H9 (cell line): ENCODE data around the gene ARHGAP15. TPM values are rescaled to one million over a fixed set of nuclear protein-coding genes. Genes with fewer than 3 reads are reported as not detected.

ENCODE experiments used
- DNase-seq: peaks from one replicate; pipeline ENCODE4 v3.0.0-alpha.2; 2017
- H2AFZ ChIP-seq: one replicate; pipeline ENCODE4 v1.6.1; 2013; ENCODE audit warnings: mild to moderate bottlenecking, low read length, control low read depth, moderate library complexity
- H2AK5ac ChIP-seq: 2 replicates; pipeline ENCODE4 v1.6.1; 2013; ENCODE audit warnings: low read length, control low read depth, mixed read lengths; ENCODE audit not compliant: insufficient read length
- H2BK120ac ChIP-seq: one replicate; pipeline ENCODE4 v1.6.1; 2013; ENCODE audit warnings: low read depth, mild to moderate bottlenecking, low read length, control low read depth, inconsistent platforms; ENCODE audit not compliant: poor library complexity, severe bottlenecking
- H2BK12ac ChIP-seq: 2 replicates; pipeline ENCODE4 v1.6.1; 2013; ENCODE audit warnings: low read length, control low read depth, mixed read lengths, low read depth; ENCODE audit not compliant: insufficient read length
- H2BK15ac ChIP-seq: 2 replicates; pipeline ENCODE4 v1.6.1; 2013; ENCODE audit warnings: low read depth, low read length, control low read depth
- H2BK20ac ChIP-seq: one replicate; pipeline ENCODE4 v1.6.1; 2013; ENCODE audit warnings: low read depth, mild to moderate bottlenecking, low read length, control low read depth, inconsistent platforms; ENCODE audit not compliant: poor library complexity, severe bottlenecking
- H2BK5ac ChIP-seq: 2 replicates; pipeline ENCODE4 v1.6.1; 2013; ENCODE audit warnings: low read length, control low read depth, mixed read lengths; ENCODE audit not compliant: insufficient read length
- H3K14ac ChIP-seq: 2 replicates; pipeline ENCODE4 v1.6.1; 2013; ENCODE audit warnings: low read length, control low read depth; ENCODE audit not compliant: insufficient read depth
- H3K18ac ChIP-seq: 2 replicates; pipeline ENCODE4 v1.6.1; 2013; ENCODE audit warnings: low read depth, mild to moderate bottlenecking, mixed read lengths, low read length, control low read depth; ENCODE audit not compliant: insufficient read length
- H3K23ac ChIP-seq: 2 replicates; pipeline ENCODE4 v1.6.1; 2013; ENCODE audit warnings: low read length, control low read depth, mixed read lengths, low read depth; ENCODE audit not compliant: insufficient read length
- H3K23me2 ChIP-seq: 2 replicates; pipeline ENCODE4 v1.6.1; 2013; ENCODE audit warnings: low read depth, mild to moderate bottlenecking, mixed read lengths, low read length, control low read depth; ENCODE audit not compliant: insufficient read length, poor library complexity, severe bottlenecking
- H3K27ac ChIP-seq: 2 replicates; pipeline ENCODE4 v1.5.1; 2013; ENCODE audit warnings: low read length, control low read depth, mixed read lengths, low read depth; ENCODE audit not compliant: insufficient read length
- H3K27me3 ChIP-seq: 2 replicates; pipeline ENCODE4 v1.6.1; 2013; ENCODE audit warnings: low read length, control low read depth, inconsistent platforms; ENCODE audit not compliant: insufficient read depth
- H3K4ac ChIP-seq: 2 replicates; pipeline ENCODE4 v1.6.1; 2013; ENCODE audit warnings: low read depth, mild to moderate bottlenecking, control low read depth, inconsistent platforms, low read length, moderate library complexity
- H3K4me1 ChIP-seq: 2 replicates; pipeline ENCODE4 v1.6.1; 2013; ENCODE audit warnings: low read length, control low read depth, inconsistent platforms; ENCODE audit not compliant: insufficient read depth
- H3K4me2 ChIP-seq: 2 replicates; pipeline ENCODE4 v1.6.1; 2013; ENCODE audit warnings: low read length, control low read depth, mixed read lengths; ENCODE audit not compliant: insufficient read length, insufficient read depth
- H3K56ac ChIP-seq: 2 replicates; pipeline ENCODE4 v1.6.1; 2013; ENCODE audit warnings: low read depth, mild to moderate bottlenecking, mixed read lengths, low read length, control low read depth; ENCODE audit not compliant: insufficient read length
- H3K79me1 ChIP-seq: 2 replicates; pipeline ENCODE4 v1.6.1; 2013; ENCODE audit warnings: low read depth, mild to moderate bottlenecking, moderate library complexity, low read length, control low read depth, inconsistent platforms; ENCODE audit not compliant: insufficient read depth, poor library complexity, severe bottlenecking
- H3K79me2 ChIP-seq: 2 replicates; pipeline ENCODE4 v1.6.1; 2013; ENCODE audit warnings: low read length, control low read depth, inconsistent platforms; ENCODE audit not compliant: insufficient read depth
- H3K9ac ChIP-seq: 2 replicates; pipeline ENCODE4 v1.6.1; 2013; ENCODE audit warnings: low read length, control low read depth, mixed read lengths; ENCODE audit not compliant: insufficient read length; ENCODE audit errors: extremely low read depth
- H3K9me3 ChIP-seq: one replicate; pipeline ENCODE4 v1.6.1; 2013; ENCODE audit warnings: low read depth, low read length, inconsistent platforms; ENCODE audit not compliant: control insufficient read depth
- H3T11ph ChIP-seq: one replicate; pipeline ENCODE4 v1.6.1; 2013; ENCODE audit warnings: mild to moderate bottlenecking, low read length, control low read depth, inconsistent platforms
- H4K20me1 ChIP-seq: one replicate; pipeline ENCODE4 v1.6.1; 2013; ENCODE audit not compliant: control insufficient read depth, insufficient read length, insufficient read depth
- H4K5ac ChIP-seq: 2 replicates; pipeline ENCODE4 v1.6.1; 2013; ENCODE audit warnings: low read depth, mild to moderate bottlenecking, mixed read lengths, low read length, control low read depth; ENCODE audit not compliant: insufficient read length
- H4K8ac ChIP-seq: replicated peaks from 2 replicates; pipeline ENCODE4 v1.6.1; 2013; ENCODE audit warnings: low read length, control low read depth, mixed read lengths, low read depth; ENCODE audit not compliant: insufficient read length
- H4K91ac ChIP-seq: 2 replicates; pipeline ENCODE4 v1.6.1; 2013; ENCODE audit warnings: low read depth, mild to moderate bottlenecking, moderate library complexity, mixed read lengths, low read length, control low read depth; ENCODE audit not compliant: insufficient read length
- H3K27ac Mint-ChIP-seq, 3 experiments: 2 replicates in 2 of 3; 3 replicates in 1 of 3; pipeline ENCODE4 v1.8.0; 2020 to 2021; ENCODE audit warnings: mixed read lengths in 3 of 3, mild to moderate bottlenecking in 1 of 3, moderate library complexity in 1 of 3
- H3K27me3 Mint-ChIP-seq: 2 replicates; pipeline ENCODE4 v1.8.0; 2021; ENCODE audit warnings: low read depth, mild to moderate bottlenecking, moderate library complexity, mixed read lengths
- H3K36me3 Mint-ChIP-seq, 3 experiments: 2 replicates in 2 of 3; 3 replicates in 1 of 3; pipeline ENCODE4 v1.8.0; 2020 to 2021; ENCODE audit warnings: low read depth in 3 of 3, mixed read lengths in 3 of 3; ENCODE audit not compliant: insufficient read depth in 1 of 3
- H3K4me1 Mint-ChIP-seq, 2 experiments: 2 replicates each; pipeline ENCODE4 v1.8.0; 2020; ENCODE audit warnings: mixed read lengths in 2 of 2
- H3K4me3 Mint-ChIP-seq, 2 experiments: 2 replicates in 1 of 2; 3 replicates in 1 of 2; pipeline ENCODE4 v1.8.0; 2020 to 2021; ENCODE audit warnings: mild to moderate bottlenecking in 2 of 2, mixed read lengths in 2 of 2, moderate library complexity in 1 of 2
- H3K9me3 Mint-ChIP-seq, 2 experiments: 2 replicates in 1 of 2; 3 replicates in 1 of 2; pipeline ENCODE4 v1.8.0; 2020; ENCODE audit warnings: mild to moderate bottlenecking in 2 of 2, mixed read lengths in 2 of 2, moderate library complexity in 1 of 2
- CTCF ChIP-seq: fragments of 200-600 bp; sonication (generic); conservative IDR thresholded peaks from 3 replicates; pipeline ENCODE4 v1.8.0; 2021; ENCODE audit warnings: antibody characterized with exemption, mild to moderate bottlenecking
- WGBS: extraction: QIAGEN DNeasy Blood & Tissue Kit; methylation state at CpG from one replicate; pipeline ENCODE4 v1.1.7; 2013; ENCODE audit warnings: missing lambda C conversion rate, low lambda C conversion rate, mixed read lengths; ENCODE audit not compliant: insufficient read length; ENCODE audit errors: extremely low coverage; 5-methylcytosine and 5-hydroxymethylcytosine counted together
- total RNA-seq: library from RNA; stranded (reverse); gene quantifications from 2 replicates; pipeline ENCODE4 v1.2.1, GENCODE V29; 2021

The ARHGAP15 gene
- total RNA-seq, 1 experiment from 2014 or later, result not detected

GRCh38 chr2:143684551-143685320 is 555.5 kb downstream of the ARHGAP15 start:
- no peak overlapping the region for H2BK5ac ChIP-seq
- H2BK12ac ChIP-seq, result no peak overlapping the region
- H3K23ac ChIP-seq, result no peak overlapping the region
- no peaks in the 10 kb centered on the region for H3K23me2 ChIP-seq
- no peak overlapping the region for H3T11ph ChIP-seq
- WGBS, result no CpG with 5 or more reads among the region's 11 CpGs
- Mint-ChIP-seq H3K27ac (no peak overlapping the region; a peak in 2 of 7 replicates), H3K4me3 (no peak overlapping the region), H3K9me3 (no peaks in the 10 kb centered on the region), H3K36me3 (no peaks in the 10 kb centered on the region), H3K4me1 (peaks cover 23 to 34% of the 10 kb centered on the region in 2 experiments), H3K27me3 (no peaks in the 10 kb centered on the region)
- no peak overlapping the region for H2AK5ac ChIP-seq
- no peak for DNase-seq
- no peaks in the 10 kb centered on the region for H3K9me3 ChIP-seq
- no peak overlapping the region for H3K18ac ChIP-seq
- H3K56ac ChIP-seq, result no peak overlapping the region
- H3K79me1 ChIP-seq, result no peaks in the 10 kb centered on the region
- no peak overlapping the region for H3K4me2 ChIP-seq
- H3K27me3 ChIP-seq, result no peaks in the 10 kb centered on the region
- H4K5ac ChIP-seq, result no peak overlapping the region
- no peak overlapping the region for H2BK20ac ChIP-seq
- no peaks in the 10 kb centered on the region for H4K20me1 ChIP-seq
- H3K14ac ChIP-seq, result no peak overlapping the region
- H4K8ac ChIP-seq, result no peak overlapping the region
- H3K4me1 ChIP-seq, result no peaks in the 10 kb centered on the region
- TF ChIP-seq CTCF, result no peak
- no peak overlapping the region for H3K4ac ChIP-seq
- H3K9ac ChIP-seq, result no peak overlapping the region
- H2AFZ ChIP-seq, result no peak overlapping the region
- H2BK15ac ChIP-seq, result no peak overlapping the region
- H4K91ac ChIP-seq, result no peak overlapping the region
- no peak overlapping the region for H2BK120ac ChIP-seq
- H3K79me2 ChIP-seq, result no peaks in the 10 kb centered on the region
- no peak overlapping the region for H3K27ac ChIP-seq
